Stimulated activated naive B cell treated with anti-CD40 and anti-IgM and Interleukin-4, amounts not matched to agents 10 μg/mL and 1 μg/mL and 100 μg/mL, for 72 hours (primary cell): Measurements from ENCODE around the gene FSIP1.

Experiments
- ATAC-seq, 2 donors: fragments of 150-1000 bp; cut with Tn5 transposase; replicated peaks; 2 replicates each; pipeline ENCODE4 v1.10.0; 2021; ENCODE audit warnings: moderate library complexity in 1 of 2
- DNase-seq: peaks from one replicate; pipeline ENCODE4 v3.0.0; 2021
- H3K27ac Mint-ChIP-seq: one replicate; pipeline ENCODE4 v1.8.0; 2022; ENCODE audit warnings: mild to moderate bottlenecking, mixed read lengths
- H3K27me3 Mint-ChIP-seq, 2 donors: one replicate each; pipeline ENCODE4 v1.8.0; 2022; ENCODE audit warnings: mixed read lengths in 2 of 2
- H3K36me3 Mint-ChIP-seq, 2 donors: one replicate each; pipeline ENCODE4 v1.8.0; 2022; ENCODE audit warnings: mixed read lengths in 2 of 2, mild to moderate bottlenecking in 1 of 2
- H3K4me1 Mint-ChIP-seq, 2 donors: one replicate each; pipeline ENCODE4 v1.8.0; 2022; ENCODE audit warnings: mixed read lengths in 2 of 2, mild to moderate bottlenecking in 1 of 2
- H3K4me3 Mint-ChIP-seq, 2 donors: one replicate each; pipeline ENCODE4 v1.8.0; 2022; ENCODE audit warnings: mild to moderate bottlenecking in 2 of 2, mixed read lengths in 2 of 2, moderate library complexity in 1 of 2
- H3K9me3 Mint-ChIP-seq, 2 donors: one replicate each; pipeline ENCODE4 v1.8.0; 2022; ENCODE audit warnings: mixed read lengths in 2 of 2, mild to moderate bottlenecking in 1 of 2

The FSIP1 gene

DNA sequence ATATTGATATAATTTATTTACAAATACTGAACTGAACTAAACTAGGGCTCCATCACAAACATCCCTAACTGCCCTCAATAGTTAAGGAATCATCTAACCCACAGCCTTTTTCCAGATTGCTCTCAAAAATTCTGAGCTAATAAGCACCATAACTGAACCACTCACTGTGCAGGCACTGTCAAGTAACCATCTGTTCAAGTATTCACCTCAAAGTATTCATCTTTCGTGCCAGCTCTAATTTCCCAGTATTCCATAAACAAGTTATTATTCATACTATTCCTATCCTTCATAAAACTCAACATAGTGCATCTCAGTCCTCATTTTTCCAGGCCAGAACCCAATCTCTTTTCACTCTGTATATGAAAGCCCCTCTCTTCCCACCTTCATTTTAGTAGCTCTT, 160.7 kb downstream of the FSIP1 start:
- no peak for ATAC-seq
- Mint-ChIP-seq H3K4me3 (no peak overlapping the region), H3K27ac (no peak overlapping the region)

DNA sequence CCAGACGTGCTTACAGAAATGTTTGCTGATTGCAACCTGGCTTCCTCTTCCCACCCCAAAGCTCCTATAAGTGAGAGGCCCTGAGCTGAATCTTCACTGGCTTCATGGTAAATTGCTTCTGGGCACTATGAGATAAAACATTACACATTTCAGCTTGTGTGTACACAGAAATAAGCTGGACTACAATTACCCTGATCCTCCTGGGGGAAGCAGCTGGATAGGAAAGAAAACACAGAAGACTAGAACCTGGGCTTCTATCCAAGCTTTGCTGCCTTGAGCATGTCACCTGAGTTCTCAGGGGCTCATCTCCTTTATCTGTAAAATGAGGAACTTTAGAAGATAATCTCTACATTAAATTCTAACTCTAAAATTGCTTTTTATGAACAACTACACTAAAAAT, 161.4 kb downstream of the FSIP1 start:
- DNase-seq (no peak), ATAC-seq (no peak)
- Mint-ChIP-seq H3K9me3 (peaks cover 5% of the 10 kb centered on the region in 2 donors), H3K4me1 (peaks cover 20 to 25% of the 10 kb centered on the region in 2 donors), H3K4me3 (no peak overlapping the region), H3K27me3 (peaks cover 0 to 7% of the 10 kb centered on the region in 2 donors), H3K27ac (no peak overlapping the region), H3K36me3 (peaks cover 0 to 3% of the 10 kb centered on the region in 2 donors)

More for the DNA sequence above, 160.7 kb downstream of the FSIP1 start:
- H3K27me3 Mint-ChIP-seq = no peaks in the 10 kb centered on the region
- H3K9me3 Mint-ChIP-seq = peaks cover 5% of the 10 kb centered on the region in 2 donors
- no peak for DNase-seq
- H3K4me1 Mint-ChIP-seq = peaks cover 17 to 25% of the 10 kb centered on the region in 2 donors
- H3K36me3 Mint-ChIP-seq = peaks cover 0 to 5% of the 10 kb centered on the region in 2 donors

DNA sequence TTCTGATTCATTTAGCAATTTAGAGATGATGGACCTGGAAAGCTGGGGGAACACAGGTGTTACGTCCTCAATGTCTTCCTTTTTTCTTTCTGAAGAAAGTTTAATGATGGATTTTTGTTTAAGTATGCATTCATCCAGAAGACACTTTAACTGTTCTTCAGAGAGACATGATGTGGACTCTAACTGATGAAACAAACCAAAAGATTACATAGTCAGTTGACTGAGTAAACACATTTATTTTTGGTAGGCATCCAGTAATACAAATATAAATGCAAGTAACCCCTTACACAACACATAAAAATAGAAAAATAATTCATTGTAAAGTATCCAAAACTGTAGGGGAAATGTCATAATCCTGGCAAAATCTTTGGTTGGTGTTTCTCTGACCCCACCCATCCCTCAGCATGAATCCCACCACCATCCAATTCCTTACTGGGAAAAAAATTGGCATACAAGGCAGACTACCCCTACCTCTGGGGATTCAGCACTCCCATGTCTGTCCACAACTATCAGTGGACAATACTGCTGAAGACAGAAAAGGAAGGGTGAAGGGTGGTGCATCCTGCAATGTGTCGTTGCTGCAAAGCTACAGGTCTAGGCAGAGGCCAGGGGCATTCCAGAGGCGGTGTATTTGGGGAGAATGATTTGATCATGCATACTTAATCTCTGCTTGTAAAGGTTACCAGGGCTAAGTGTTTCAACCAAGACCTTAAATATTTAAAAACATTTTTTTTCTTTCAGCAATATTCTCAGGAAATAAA, 164.4 kb downstream of the FSIP1 start:
- ATAC-seq = peak in 1 of 2 donors; percentile 47
- Mint-ChIP-seq H3K4me1 (peaks cover 6 to 8% of the 10 kb centered on the region in 2 donors), H3K9me3 (peaks cover 8 to 9% of the 10 kb centered on the region in 2 donors)

DNA sequence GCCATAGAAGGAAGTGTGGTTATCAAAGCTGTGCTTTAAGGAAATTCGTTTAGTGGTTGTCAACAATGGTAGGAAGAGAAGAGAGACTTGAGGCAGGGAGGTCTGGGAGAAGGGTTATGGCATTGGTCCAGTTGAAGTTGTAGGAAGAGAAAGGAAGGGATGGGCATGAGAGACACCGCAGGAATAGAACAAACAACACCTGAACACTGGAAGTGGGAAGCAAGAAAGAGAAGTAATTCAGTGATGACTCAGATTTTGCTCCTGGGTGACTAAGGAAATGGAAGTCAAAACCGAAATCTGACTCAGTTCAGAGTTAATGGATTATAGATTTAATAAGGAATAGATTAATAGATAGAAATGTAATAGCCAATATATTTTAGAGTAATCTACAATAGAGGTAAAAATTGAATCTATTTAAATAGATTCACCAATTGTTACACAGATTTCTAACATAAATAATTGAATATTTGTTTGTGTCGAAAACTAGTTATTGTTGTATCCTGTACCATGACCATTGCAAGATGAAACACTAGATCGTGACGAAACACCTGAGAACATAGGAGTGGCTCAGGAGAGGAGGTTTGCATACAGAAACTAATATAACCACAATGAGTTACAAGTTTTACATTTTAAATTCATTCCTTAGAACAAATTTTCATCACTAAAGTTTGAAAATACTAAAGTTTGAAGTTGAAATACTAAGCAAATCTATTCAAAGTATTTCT, 165.7 kb downstream of the FSIP1 start:
- no peak for DNase-seq
- H3K4me3 Mint-ChIP-seq = no peak overlapping the region

More for the DNA sequence above, 164.4 kb downstream of the FSIP1 start:
- Mint-ChIP-seq H3K27ac (no peak overlapping the region), H3K36me3 (peaks cover 0 to 2% of the 10 kb centered on the region in 2 donors), H3K27me3 (peaks cover 6 to 7% of the 10 kb centered on the region in 2 donors), H3K4me3 (no peak overlapping the region)
- no peak for DNase-seq

GRCh38 chr15:39613861-39614260, 168.8 kb downstream of the FSIP1 start:
- Mint-ChIP-seq H3K4me3 (no peak overlapping the region), H3K9me3 (peaks cover 17% of the 10 kb centered on the region in 2 donors), H3K27ac (no peak overlapping the region), H3K36me3 (peaks cover 0 to 4% of the 10 kb centered on the region in 2 donors), H3K27me3 (peaks cover 6 to 7% of the 10 kb centered on the region in 2 donors), H3K4me1 (peaks cover 0 to 2% of the 10 kb centered on the region in 2 donors)
- ATAC-seq (no peak), DNase-seq (no peak)

More for the DNA sequence above, 165.7 kb downstream of the FSIP1 start:
- Mint-ChIP-seq H3K9me3 (peaks cover 12 to 14% of the 10 kb centered on the region in 2 donors), H3K36me3 (peaks cover 0 to 2% of the 10 kb centered on the region in 2 donors), H3K4me1 (peaks cover 0 to 2% of the 10 kb centered on the region in 2 donors), H3K27me3 (peaks cover 6 to 7% of the 10 kb centered on the region in 2 donors), H3K27ac (no peak overlapping the region)
- ATAC-seq = no peak

GRCh38 chr15:39613271-39613670, 169.4 kb downstream of the FSIP1 start:
- peaks cover 19 to 20% of the 10 kb centered on the region in 2 donors for H3K9me3 Mint-ChIP-seq
- H3K27me3 Mint-ChIP-seq = peaks cover 6 to 7% of the 10 kb centered on the region in 2 donors
- peaks cover 0 to 4% of the 10 kb centered on the region in 2 donors for H3K36me3 Mint-ChIP-seq
- ATAC-seq (no peak), DNase-seq (no peak)
- H3K4me3 Mint-ChIP-seq = no peak overlapping the region
- H3K4me1 Mint-ChIP-seq = peaks cover 0 to 2% of the 10 kb centered on the region in 2 donors
- no peak overlapping the region for H3K27ac Mint-ChIP-seq

GRCh38 chr15:39610665-39611064, 172.0 kb downstream of the FSIP1 start:
- H3K4me3 Mint-ChIP-seq = no peak overlapping the region
- peaks cover 0 to 6% of the 10 kb centered on the region in 2 donors for H3K27me3 Mint-ChIP-seq
- H3K4me1 Mint-ChIP-seq = no peaks in the 10 kb centered on the region
- H3K36me3 Mint-ChIP-seq = peaks cover 0 to 4% of the 10 kb centered on the region in 2 donors
- H3K27ac Mint-ChIP-seq = no peak overlapping the region
- ATAC-seq = no peak
- no peak for DNase-seq
- H3K9me3 Mint-ChIP-seq = peaks cover 19 to 21% of the 10 kb centered on the region in 2 donors

DNA sequence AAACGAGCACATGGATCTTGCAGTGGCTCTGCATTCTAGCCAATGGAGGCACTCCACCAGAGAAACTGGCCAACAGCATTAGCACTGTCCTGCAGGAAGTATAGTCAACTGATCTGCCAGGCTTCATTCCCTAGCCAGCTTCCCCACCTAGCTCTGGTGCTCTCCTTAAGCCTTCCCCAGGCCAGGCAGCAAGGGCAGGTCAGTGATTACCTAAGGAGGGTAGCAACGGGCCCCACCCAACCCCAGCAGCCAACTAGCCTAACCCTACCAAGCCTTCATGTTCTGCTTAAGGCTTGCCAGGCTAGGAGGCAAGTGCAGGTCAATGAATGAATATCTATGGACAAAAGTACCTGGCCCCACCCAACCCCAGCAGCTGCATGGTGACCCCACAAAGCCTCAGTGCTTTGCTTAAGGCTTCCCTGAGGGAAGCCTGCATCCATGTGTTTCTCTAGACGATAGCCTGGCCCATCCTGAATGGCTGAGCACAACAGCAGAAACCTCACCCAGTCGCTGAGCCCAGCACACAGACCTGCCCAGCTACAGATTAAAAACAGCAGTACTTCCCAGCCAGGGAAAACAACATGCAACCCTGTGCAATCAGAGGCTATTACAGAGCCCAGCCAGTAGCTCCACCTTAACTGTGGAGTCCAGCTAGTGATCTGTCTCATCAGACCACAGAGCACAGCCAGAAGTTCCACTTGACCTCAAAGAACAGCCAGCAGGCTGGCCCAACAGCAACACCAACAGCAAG, 173.3 kb downstream of the FSIP1 start:
- no peak overlapping the region for H3K27ac Mint-ChIP-seq
- peaks cover 0 to 6% of the 10 kb centered on the region in 2 donors for H3K27me3 Mint-ChIP-seq
- no peak for ATAC-seq

GRCh38 chr15:39608185-39609139, 174.2 kb downstream of the FSIP1 start:
- H3K27me3 Mint-ChIP-seq = no peaks in the 10 kb centered on the region
- H3K4me3 Mint-ChIP-seq = no peak overlapping the region
- H3K4me1 Mint-ChIP-seq = no peaks in the 10 kb centered on the region
- DNase-seq (no peak), ATAC-seq (no peak)
- no peak overlapping the region for H3K27ac Mint-ChIP-seq
- peaks cover 0 to 4% of the 10 kb centered on the region in 2 donors for H3K36me3 Mint-ChIP-seq
- H3K9me3 Mint-ChIP-seq = peaks cover 16 to 18% of the 10 kb centered on the region in 2 donors

More for the DNA sequence above, 173.3 kb downstream of the FSIP1 start:
- Mint-ChIP-seq H3K4me3 (no peak overlapping the region), H3K4me1 (no peaks in the 10 kb centered on the region), H3K9me3 (peaks cover 19 to 21% of the 10 kb centered on the region in 2 donors), H3K36me3 (peaks cover 0 to 4% of the 10 kb centered on the region in 2 donors)
- DNase-seq = no peak

GRCh38 chr15:39605146-39605545, 177.5 kb downstream of the FSIP1 start:
- ATAC-seq (no peak), DNase-seq (no peak)
- Mint-ChIP-seq H3K36me3 (no peaks in the 10 kb centered on the region), H3K4me3 (no peak overlapping the region), H3K27ac (no peak overlapping the region), H3K4me1 (no peaks in the 10 kb centered on the region), H3K27me3 (no peaks in the 10 kb centered on the region), H3K9me3 (peaks cover 3 to 8% of the 10 kb centered on the region in 2 donors)

DNA sequence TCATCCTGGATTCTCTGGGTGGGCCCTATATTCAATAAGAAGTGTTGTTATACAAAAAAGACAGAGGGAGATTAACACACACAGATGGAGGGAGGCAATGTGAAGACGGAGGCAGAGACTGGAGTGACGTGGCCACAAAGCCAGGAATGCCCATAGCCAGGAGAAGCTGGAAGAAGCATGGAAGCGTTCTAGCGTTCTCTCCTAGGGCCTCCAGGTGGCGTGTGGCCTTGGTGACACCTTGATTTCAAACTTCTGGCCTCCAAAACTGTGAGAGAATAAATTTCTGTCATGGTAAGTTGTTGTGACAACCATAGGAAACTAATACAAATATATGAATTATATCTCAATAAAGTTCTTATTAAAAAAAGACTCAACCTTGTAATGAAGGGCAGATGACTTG, 180.5 kb downstream of the FSIP1 start:
- no peaks in the 10 kb centered on the region for H3K36me3 Mint-ChIP-seq
- no peak for DNase-seq
- no peaks in the 10 kb centered on the region for H3K4me1 Mint-ChIP-seq
- H3K27ac Mint-ChIP-seq = no peak overlapping the region
- H3K9me3 Mint-ChIP-seq = no peaks in the 10 kb centered on the region
- no peaks in the 10 kb centered on the region for H3K27me3 Mint-ChIP-seq
- H3K4me3 Mint-ChIP-seq = no peak overlapping the region
- ATAC-seq = no peak

GRCh38 chr15:39599871-39600270, 182.8 kb downstream of the FSIP1 start:
- no peak overlapping the region for H3K4me3 Mint-ChIP-seq
- H3K9me3 Mint-ChIP-seq = no peaks in the 10 kb centered on the region
- no peak overlapping the region for H3K27ac Mint-ChIP-seq

More at GRCh38 chr15:39599871-39600270, 182.8 kb downstream of the FSIP1 start:
- no peaks in the 10 kb centered on the region for H3K36me3 Mint-ChIP-seq
- ATAC-seq (no peak), DNase-seq (no peak)
- H3K27me3 Mint-ChIP-seq = no peaks in the 10 kb centered on the region
- no peaks in the 10 kb centered on the region for H3K4me1 Mint-ChIP-seq
